ENCODE results near the gene ACBD7. TPM values are rescaled to one million over a fixed set of nuclear protein-coding genes. Genes with fewer than 3 reads are reported as not detected.

ACBD7 gene
- total RNA-seq, 1 experiment from 2014 or later: 1.8 TPM

GRCh38 chr10:15120523-15120922, 31.9 kb upstream of the ACBD7 start:
- no peaks in the 10 kb centered on the region for H3K9me3 ChIP-seq (ENCODE audit: control insufficient read depth, insufficient read depth, low read depth, low read length)
- H3K36me3 ChIP-seq (ENCODE audit: control insufficient read depth, insufficient read depth, low read length): no peaks in the 10 kb centered on the region; the same call in 1 of the 2 replicates
- no peak for DNase-seq (ENCODE audit: low read depth, low spot score)
- ChIA-PET POLR2A (no interaction called here), CTCF (no interaction called here)
- no peak for TF ChIP-seq CTCF (IDR thresholded peaks at IDR 0.05)
- no peak for TF ChIP-seq REST (IDR thresholded peaks at IDR 0.05; ENCODE audit: insufficient read depth in 1 of 2, low read depth in 2 of 2, low read length in 1 of 2)
- no peak for TF ChIP-seq POLR2AphosphoS5 (IDR thresholded peaks at IDR 0.05; ENCODE audit: low read depth, low read length)
- TF ChIP-seq SIN3A (IDR thresholded peaks at IDR 0.05; ENCODE audit: borderline replicate concordance, insufficient read depth, low read depth, low read length): no peak
- TF ChIP-seq TCF7L2 (IDR thresholded peaks at IDR 0.05; ENCODE audit: low read depth, low read length): no peak
- in situ Hi-C loops (cut with HindIII; ENCODE audit: low pct_unique_long_range_greater_than_20kb, low sequenced_read_pairs) (no loop called here), intact Hi-C loops (cut with micrococcal nuclease; ENCODE audit: unreplicated experiment) (no loop called here)
- ATAC-seq: no peak
- H3K4me1 ChIP-seq (ENCODE audit: control insufficient read depth, insufficient read depth, low read length): no peaks in the 10 kb centered on the region
- BruUV-seq (replicated peaks): no TSS peak
- H3K4me3 ChIP-seq (ENCODE audit: low read depth in 2 of 2, low read length in 2 of 2): no peak overlapping the region
- no peak overlapping the region for H3K27ac ChIP-seq (ENCODE audit: low read length)
- H3K27me3 ChIP-seq (ENCODE audit: control insufficient read depth, insufficient read depth, low read length): no peaks in the 10 kb centered on the region

GRCh38 chr10:15118615-15119014, 30.0 kb upstream of the ACBD7 start:
- CTCF ChIA-PET: no interaction called here
- POLR2A ChIA-PET: interaction anchor here (0.7 kb wide), 1 partner anchor 15 kb away, joined by 21 read pairs; no protein-coding TSS in a partner anchor
- no TSS peak for BruUV-seq (replicated peaks)

More at GRCh38 chr10:15118615-15119014, 30.0 kb upstream of the ACBD7 start:
- DNase-seq (ENCODE audit: low read depth, low spot score) (no peak), ATAC-seq (no peak)
- Histone ChIP-seq H3K27ac (ENCODE audit: low read length) (no peak overlapping the region), H3K4me1 (ENCODE audit: control insufficient read depth, insufficient read depth, low read length) (no peaks in the 10 kb centered on the region), H3K9me3 (ENCODE audit: control insufficient read depth, insufficient read depth, low read depth, low read length) (no peaks in the 10 kb centered on the region), H3K36me3 (ENCODE audit: control insufficient read depth, insufficient read depth, low read length) (no peaks in the 10 kb centered on the region; the same call in 1 of the 2 replicates), H3K4me3 (ENCODE audit: low read depth in 2 of 2, low read length in 2 of 2) (no peak overlapping the region), H3K27me3 (ENCODE audit: control insufficient read depth, insufficient read depth, low read length) (no peaks in the 10 kb centered on the region)
- in situ Hi-C loops (cut with HindIII; ENCODE audit: low pct_unique_long_range_greater_than_20kb, low sequenced_read_pairs) (no loop called here), intact Hi-C loops (cut with micrococcal nuclease; ENCODE audit: unreplicated experiment) (no loop called here)
- no peak for TF ChIP-seq REST (IDR thresholded peaks at IDR 0.05; ENCODE audit: insufficient read depth in 1 of 2, low read depth in 2 of 2, low read length in 1 of 2)
- no peak for TF ChIP-seq CTCF (IDR thresholded peaks at IDR 0.05)
- TF ChIP-seq SIN3A (IDR thresholded peaks at IDR 0.05; ENCODE audit: borderline replicate concordance, insufficient read depth, low read depth, low read length): no peak
- no peak for TF ChIP-seq TCF7L2 (IDR thresholded peaks at IDR 0.05; ENCODE audit: low read depth, low read length)
- no peak for TF ChIP-seq POLR2AphosphoS5 (IDR thresholded peaks at IDR 0.05; ENCODE audit: low read depth, low read length)

Data from Panc1 (cell line).